Colon (tissue), 2 donors: ENCODE results near the gene TAS2R16.
"Not testable (repeated sequence)": the region's sequence is repeated elsewhere in the genome, so short reads cannot be mapped to it uniquely, and the experiment has no call there.

Experiments used
- FAIRE-seq: peaks from 2 replicates; lab custom pipeline; 2012; peaks lifted over from hg19 to GRCh38; lab: Jason Lieb, UNC
- donor health status: control.
- donor health status: control.

The TAS2R16 gene

DNA sequence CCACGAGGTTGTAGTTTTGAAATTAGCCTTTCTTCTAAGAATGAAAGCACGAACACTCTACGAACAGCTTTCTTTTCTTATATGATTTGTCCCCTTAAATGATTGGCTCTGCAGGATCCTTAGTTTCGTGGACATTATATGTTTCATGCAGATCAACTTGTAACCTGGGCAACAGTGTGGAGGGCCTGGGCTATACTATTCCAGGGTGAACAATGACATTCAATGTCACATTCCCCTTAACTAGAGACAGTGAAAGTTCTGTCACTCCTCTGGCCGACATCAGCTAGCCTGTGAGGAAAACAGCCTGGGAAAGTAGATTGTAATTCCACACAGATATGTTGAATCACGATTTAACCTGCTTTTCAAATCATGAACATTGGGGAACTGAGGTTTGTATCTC is 23.4 kb downstream of the TAS2R16 start:
- no peak for FAIRE-seq

DNA sequence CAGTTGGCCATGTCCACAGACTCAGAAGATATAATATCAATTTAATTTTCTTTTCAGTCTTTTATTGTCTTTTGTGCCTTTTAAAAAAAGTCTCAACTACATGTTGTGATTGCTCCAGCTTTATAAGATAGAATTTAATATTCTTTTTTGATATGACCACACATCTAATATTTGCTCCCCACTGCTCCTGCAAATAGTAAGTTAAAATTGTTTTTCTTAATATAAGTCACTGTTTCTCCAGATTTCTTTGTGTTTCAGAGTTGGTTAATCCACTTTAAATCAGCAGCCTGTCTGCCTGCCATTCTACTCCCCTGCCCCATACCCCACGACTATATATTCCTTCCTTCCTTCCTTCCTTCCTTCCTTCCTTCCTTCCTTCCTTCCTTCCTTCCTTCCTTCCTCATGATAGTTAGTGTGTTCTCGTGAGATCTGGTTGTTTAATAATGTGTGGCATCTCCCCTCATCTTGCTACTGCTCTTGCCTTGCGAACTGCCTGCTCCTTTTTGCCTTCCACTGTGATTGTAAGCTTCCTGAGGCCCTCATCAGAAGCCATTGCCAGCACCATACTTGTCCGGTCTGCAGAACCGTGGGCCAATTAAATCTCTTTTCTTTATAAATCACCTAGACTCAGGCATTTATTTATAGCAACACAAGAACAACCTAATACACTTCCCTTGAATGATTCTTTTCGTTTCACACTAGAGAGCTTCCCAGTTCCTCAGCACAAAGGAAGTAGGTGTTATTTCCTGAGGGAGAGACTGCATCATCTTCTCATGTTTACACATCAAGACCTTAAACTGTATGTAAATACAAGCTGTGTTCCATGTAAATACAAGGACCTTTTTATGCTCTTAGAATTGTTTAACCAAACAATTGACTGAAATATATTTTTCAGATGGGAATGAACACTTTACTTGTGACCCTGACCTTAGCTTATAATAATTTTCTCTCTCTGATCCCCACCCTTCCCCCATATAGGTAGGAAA is 24.5 kb downstream of the TAS2R16 start:
- no peak for FAIRE-seq

- no peak for FAIRE-seq
Observed at GRCh38 chr7:122968389-122968788, 27.1 kb downstream of the TAS2R16 start.

DNA sequence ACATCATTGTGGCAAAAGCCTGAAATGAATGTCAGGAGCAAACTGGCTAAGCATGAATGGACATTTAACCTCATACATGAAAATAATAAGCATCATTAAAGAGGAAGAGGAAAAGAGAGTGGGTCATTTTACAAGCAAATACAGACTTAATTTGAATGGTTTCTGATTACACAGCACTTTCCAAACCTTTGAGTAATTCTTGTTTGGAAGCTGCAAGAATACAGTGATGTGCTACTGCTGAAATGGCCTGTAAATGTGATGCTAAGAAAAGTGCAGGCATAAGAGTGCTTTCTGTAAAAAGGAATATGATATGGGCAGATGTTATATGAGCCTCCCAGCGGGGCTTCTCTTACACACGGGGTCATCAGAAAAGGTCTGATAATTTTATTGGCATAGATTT is 30.2 kb downstream of the TAS2R16 start:
- FAIRE-seq = no peak

- not testable (repeated sequence) for FAIRE-seq
Observed at GRCh38 chr7:122953678-122954077, 41.8 kb downstream of the TAS2R16 start.

- FAIRE-seq = no peak
Observed at GRCh38 chr7:122951006-122951405, 44.5 kb downstream of the TAS2R16 start.

DNA sequence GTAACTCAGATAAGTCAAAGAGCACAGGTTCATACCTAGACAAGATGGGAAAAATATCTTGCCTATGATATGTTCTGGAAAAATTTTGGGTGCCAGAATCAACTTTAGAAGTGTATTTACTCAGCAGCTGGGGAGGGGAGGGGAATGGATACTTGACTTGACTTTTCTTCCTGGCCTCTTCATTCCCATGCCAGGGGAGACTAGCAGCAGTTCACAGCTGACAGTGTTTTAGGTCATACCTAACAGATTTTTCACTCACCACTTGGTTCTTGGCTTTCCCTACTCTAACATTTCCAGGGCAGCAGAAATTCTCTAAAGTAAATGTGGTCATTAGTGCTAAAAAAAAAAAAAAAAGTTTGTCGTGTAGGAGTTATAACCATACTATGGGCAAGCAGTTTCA is 46.3 kb downstream of the TAS2R16 start:
- no peak for FAIRE-seq
